Hippocampal formation (tissue), 2 donors: Measurements from ENCODE around the gene LRRC37A.
"Not testable (repeated sequence)": the region's sequence is repeated elsewhere in the genome, so short reads cannot be mapped to it uniquely, and the experiment has no call there.

ENCODE experiments used
- DNase-seq, 2 donors: peaks; one replicate each; lab custom pipeline; 2025; lab: John Stamatoyannopoulos, UW

LRRC37A gene

DNA sequence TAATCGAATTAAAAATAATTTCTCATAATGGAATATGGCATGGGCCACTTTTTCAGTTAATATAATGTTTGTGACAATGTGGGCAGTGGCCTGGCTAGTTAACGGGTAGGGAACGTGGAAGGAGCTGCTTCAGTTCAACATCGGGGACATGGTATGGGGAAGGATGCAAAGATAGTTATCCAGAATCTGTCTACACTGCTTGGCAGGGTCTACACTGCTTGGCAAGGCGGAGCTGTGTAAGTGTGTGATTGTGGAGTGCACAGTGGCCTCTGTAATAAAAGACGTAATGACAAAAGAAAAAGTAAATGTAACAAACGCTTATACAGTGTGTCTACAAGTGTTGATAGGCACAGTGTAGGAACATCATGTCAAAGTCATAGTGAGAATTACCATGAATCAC, 7.3 kb upstream of the LRRC37A start:
- not testable (repeated sequence) for DNase-seq

DNA sequence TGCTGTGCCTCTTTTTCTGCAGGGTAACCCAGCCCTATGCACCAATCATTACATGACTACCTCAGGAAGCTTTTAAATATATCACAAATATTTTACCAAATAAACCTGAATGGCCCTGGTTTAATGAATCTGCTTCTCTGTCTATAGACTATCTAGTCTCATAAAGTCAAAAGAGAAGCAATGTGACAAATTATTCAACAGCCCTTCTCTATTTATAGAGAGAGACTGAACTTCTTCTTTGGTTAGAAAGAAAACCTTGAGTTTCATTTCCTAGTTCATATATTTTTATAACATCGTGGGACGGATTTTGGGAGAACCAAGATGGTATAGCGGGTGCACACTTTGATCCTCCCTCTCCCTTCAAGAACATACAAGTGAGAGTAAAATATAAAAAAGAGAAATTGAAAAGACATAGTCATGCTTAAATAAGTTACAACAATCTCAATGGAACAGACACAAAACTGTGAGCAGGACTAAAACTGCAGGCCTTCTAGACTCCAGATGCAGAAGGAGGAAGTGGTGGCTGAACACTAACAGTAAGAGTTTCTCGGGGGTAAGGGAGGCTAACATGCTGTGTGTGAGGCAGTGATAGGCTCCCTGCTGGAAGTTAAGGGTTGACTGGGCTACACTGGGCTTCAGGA, 3.9 kb upstream of the LRRC37A start:
- not testable (repeated sequence) for DNase-seq

DNA sequence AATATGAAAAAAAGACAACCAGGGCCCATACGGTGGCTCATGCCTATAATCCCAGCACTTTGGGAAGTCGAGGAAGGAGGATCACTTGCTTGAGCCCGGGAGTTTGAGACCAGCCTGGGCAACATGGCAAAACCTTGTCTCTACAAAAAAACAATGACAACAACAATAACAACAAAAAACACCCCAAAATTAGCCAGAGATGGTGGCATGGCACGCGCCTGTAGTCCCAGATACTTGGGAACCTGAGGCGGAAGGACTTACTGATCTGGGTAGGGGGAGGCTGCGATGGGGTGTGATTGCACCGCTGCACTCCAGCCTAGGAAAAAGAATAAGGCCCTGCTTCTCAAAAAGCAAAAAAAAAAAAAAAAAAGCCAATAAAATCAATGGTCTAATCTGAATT, 3.3 kb upstream of the LRRC37A start:
- DNase-seq: not testable (repeated sequence)

GRCh38 chr17:46341220-46341619, 46.3 kb downstream of the LRRC37A start:
- not testable (repeated sequence) for DNase-seq

DNA sequence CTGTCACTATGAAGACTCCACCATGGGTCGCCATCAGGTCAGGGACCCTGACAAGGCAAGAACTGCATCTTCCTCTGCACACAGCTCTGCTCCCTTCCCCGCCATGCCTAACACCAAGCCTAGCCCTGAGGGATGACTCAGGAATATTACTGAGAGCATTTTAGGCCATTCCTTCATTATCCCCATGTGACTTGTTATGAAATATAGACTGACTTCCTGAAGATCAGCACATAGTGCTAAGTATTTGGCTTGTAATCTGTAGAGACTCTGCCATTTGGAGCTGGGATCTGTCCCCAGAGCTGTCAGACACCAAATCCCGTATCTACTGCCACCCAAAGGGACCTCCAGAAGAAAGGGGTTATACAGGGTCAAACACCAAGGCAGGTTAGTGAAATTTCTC, 47.2 kb downstream of the LRRC37A start:
- DNase-seq: not testable (repeated sequence)

DNA sequence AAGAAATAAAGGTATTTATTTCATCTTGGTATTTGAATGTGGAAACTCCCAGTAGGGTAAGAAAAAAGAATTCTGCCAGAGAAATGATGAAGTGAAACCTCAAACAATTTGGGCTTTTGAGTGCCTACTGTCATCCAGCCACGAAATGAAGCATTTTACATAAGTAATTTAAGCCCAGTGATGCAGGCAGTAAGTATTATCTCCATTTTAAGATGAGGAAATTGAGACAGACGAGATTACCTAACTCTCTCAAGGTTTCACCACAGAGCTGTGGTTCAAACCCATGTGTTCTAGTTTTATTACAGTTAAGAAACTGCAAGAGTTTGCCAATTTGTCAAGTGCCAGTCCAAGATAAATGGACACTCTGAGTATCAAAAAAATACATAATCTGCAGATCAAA, 53.4 kb downstream of the LRRC37A start:
- not testable (repeated sequence) for DNase-seq

GRCh38 chr17:46349060-46349459, 54.1 kb downstream of the LRRC37A start:
- DNase-seq: not testable (repeated sequence)

DNA sequence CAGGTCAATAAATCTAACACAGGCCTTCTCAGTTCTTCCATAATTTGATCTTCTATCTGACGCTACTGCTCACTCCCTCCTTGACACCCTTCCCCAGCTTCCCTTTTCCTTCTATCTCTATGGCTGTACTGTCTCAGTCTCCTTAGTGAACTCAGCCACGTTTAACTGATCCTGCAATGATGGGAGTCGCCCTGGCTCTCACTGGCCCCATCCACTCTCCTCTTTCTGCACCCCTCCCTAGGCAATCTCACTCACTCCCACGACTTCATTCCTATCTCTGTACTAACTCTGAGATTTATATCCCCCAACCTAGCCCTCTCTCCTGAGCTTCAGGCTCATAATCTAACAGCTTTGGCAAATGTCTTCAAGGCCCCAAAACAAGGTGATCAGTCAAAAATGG, 58.9 kb downstream of the LRRC37A start:
- DNase-seq: not testable (repeated sequence)

GRCh38 chr17:46361145-46361735, 66.3 kb downstream of the LRRC37A start:
- DNase-seq: not testable (repeated sequence)

GRCh38 chr17:46361755-46362154, 66.8 kb downstream of the LRRC37A start, which contains the start of gene ARL17B:
Gene ARL17B, minus strand, starts transcription at chr17:46361766. Its CDS starts 3,369 bp downstream, at chr17:46358397.
- DNase-seq: not testable (repeated sequence)

GRCh38 chr17:46367520-46367919, 72.6 kb downstream of the LRRC37A start:
- DNase-seq: not testable (repeated sequence)

GRCh38 chr17:46372236-46373229, 77.6 kb downstream of the LRRC37A start:
- DNase-seq: not testable (repeated sequence)

DNA sequence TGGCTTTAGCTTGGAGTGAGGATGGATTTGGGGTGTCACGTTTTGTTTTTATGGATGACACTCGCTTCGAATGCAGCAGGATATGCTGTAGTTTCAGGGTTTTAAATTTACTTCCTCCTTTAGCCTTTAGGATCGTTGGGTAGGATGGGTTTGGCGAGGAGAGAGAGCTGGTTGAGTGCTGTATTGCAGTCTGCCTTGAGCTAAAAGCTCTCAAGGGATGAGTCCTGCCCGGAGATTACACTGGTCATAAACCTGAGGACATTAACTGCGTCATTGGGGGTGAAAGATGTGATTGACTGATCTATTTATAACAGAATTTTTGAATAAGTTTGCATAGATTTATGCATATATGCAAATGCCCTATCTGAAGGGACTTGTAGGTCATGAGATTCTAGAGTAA, 78.5 kb downstream of the LRRC37A start:
- DNase-seq: not testable (repeated sequence)

DNA sequence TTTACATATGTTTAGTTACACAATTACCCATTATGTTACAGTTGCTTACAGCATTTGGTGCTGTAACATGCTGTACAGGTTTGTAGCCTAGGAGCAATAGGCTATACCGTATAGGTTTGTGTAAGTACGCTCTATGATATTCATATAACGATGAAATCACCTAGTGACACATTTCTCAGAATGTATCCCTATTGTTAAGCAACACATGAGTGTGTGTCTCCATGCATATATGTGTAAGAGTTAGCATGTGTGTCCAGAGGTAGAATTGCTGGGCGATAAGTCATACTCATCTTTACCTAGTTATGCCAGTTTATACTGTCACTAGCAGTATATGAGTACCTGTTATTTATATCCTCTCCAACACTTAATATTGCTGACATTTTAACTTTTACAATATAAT, 88.2 kb downstream of the LRRC37A start:
- not testable (repeated sequence) for DNase-seq

GRCh38 chr17:46385491-46385890, 90.6 kb downstream of the LRRC37A start:
- not testable (repeated sequence) for DNase-seq
